GM23338 (cell line): Measurements from ENCODE around the gene OLFML3. TPM values are rescaled to one million over a fixed set of nuclear protein-coding genes. Genes with fewer than 3 reads are reported as not detected.

Experiments used
- ATAC-seq: fragments of 200-7000 bp; cut with Tn5 transposase; 3 replicates; pipeline ENCODE4 v1.9.1; 2020
- DNase-seq: peaks from one replicate; pipeline ENCODE4 v3.0.0-alpha.2; 2015; ENCODE audit warnings: low spot score
- H2AFZ ChIP-seq: fragments of 200-600 bp; sonication (generic); 2 replicates; pipeline ENCODE4 v1.8.0; 2016; ENCODE audit warnings: antibody characterized with exemption, mild to moderate bottlenecking, moderate library complexity
- H3F3A ChIP-seq: fragments of 200-600 bp; sonication (generic); replicated peaks from 2 replicates; pipeline ENCODE4 v1.8.0; 2017; ENCODE audit warnings: antibody characterized with exemption, mixed run types, low read depth
- H3K27ac ChIP-seq: fragments of 200-600 bp; sonication (generic); 2 replicates; pipeline ENCODE4 v1.6.1; 2016; ENCODE audit warnings: low read depth
- H3K27me3 ChIP-seq: fragments of 200-600 bp; sonication (generic); 2 replicates; pipeline ENCODE4 v1.8.0; 2016; ENCODE audit warnings: mild to moderate bottlenecking, mixed run types, moderate library complexity; ENCODE audit not compliant: insufficient read depth
- H3K36me3 ChIP-seq: fragments of 200-600 bp; sonication (generic); 2 replicates; pipeline ENCODE4 v1.8.0; 2016; ENCODE audit warnings: mild to moderate bottlenecking; ENCODE audit not compliant: insufficient read depth
- H3K4me1 ChIP-seq: fragments of 200-600 bp; sonication (generic); 2 replicates; pipeline ENCODE4 v1.8.0; 2016; ENCODE audit warnings: mild to moderate bottlenecking, moderate library complexity; ENCODE audit not compliant: insufficient read depth
- H3K4me2 ChIP-seq: fragments of 200-600 bp; sonication (generic); 2 replicates; pipeline ENCODE4 v1.7.1; 2017; ENCODE audit warnings: mixed run types
- H3K4me3 ChIP-seq: fragments of 200-600 bp; sonication (generic); 2 replicates; pipeline ENCODE4 v1.6.1; 2016; ENCODE audit warnings: mixed run types
- H3K79me2 ChIP-seq: fragments of 200-600 bp; sonication (generic); replicated peaks from 2 replicates; pipeline ENCODE4 v1.8.0; 2017; ENCODE audit warnings: mild to moderate bottlenecking; ENCODE audit not compliant: insufficient read depth
- H3K9me2 ChIP-seq: fragments of 200-600 bp; sonication (generic); 2 replicates; pipeline ENCODE4 v1.8.0; 2017; ENCODE audit not compliant: insufficient read depth
- H4K20me1 ChIP-seq: fragments of 200-600 bp; sonication (generic); replicated peaks from 2 replicates; pipeline ENCODE4 v1.8.0; 2017; ENCODE audit warnings: mild to moderate bottlenecking; ENCODE audit not compliant: insufficient read depth
- H3K27ac Mint-ChIP-seq: 2 replicates; pipeline ENCODE4 v1.8.0; 2020; ENCODE audit warnings: inconsistent platforms, mild to moderate bottlenecking, moderate library complexity, mixed read lengths
- H3K27me3 Mint-ChIP-seq: 3 replicates; pipeline ENCODE4 v1.8.0; 2022; ENCODE audit warnings: low read depth, mild to moderate bottlenecking, moderate library complexity, mixed read lengths, inconsistent platforms; ENCODE audit not compliant: insufficient read depth, poor library complexity
- H3K36me3 Mint-ChIP-seq: 3 replicates; pipeline ENCODE4 v1.8.0; 2021; ENCODE audit warnings: low read depth, mild to moderate bottlenecking, inconsistent platforms, moderate library complexity, mixed read lengths
- H3K4me1 Mint-ChIP-seq: 3 replicates; pipeline ENCODE4 v1.8.0; 2020; ENCODE audit warnings: mild to moderate bottlenecking, inconsistent platforms, mixed read lengths
- H3K4me3 Mint-ChIP-seq: 3 replicates; pipeline ENCODE4 v1.8.0; 2021; ENCODE audit warnings: moderate library complexity, mild to moderate bottlenecking, inconsistent platforms, mixed read lengths
- H3K9me3 Mint-ChIP-seq: 3 replicates; pipeline ENCODE4 v1.8.0; 2020; ENCODE audit warnings: moderate library complexity, mild to moderate bottlenecking, inconsistent platforms, mixed read lengths
- CREB1 ChIP-seq: fragments of 250-450 bp; sonication (Bioruptor Pico); IDR thresholded peaks from 2 replicates; pipeline ENCODE4 v1.5.0; 2020; ENCODE audit warnings: low read depth, mild to moderate bottlenecking, moderate library complexity
- CTCF ChIP-seq, 2 experiments: fragments of 200-600 bp in 1 of 2; sonication (generic) in 1 of 2; conservative IDR thresholded peaks; 2 replicates each; pipeline versions ENCODE4 v1.5.1 to v1.6.1; 2016 to 2017; ENCODE audit warnings: antibody characterized with exemption in 2 of 2, low read depth in 2 of 2, mild to moderate bottlenecking in 2 of 2, moderate library complexity in 1 of 2
- ETS1 ChIP-seq: IDR thresholded peaks from 2 replicates; pipeline ENCODE4 v1.6.1; 2016; ENCODE audit warnings: antibody characterized with exemption
- EZH2 ChIP-seq: fragments of 200-600 bp; sonication (generic); IDR thresholded peaks from one replicate; pipeline ENCODE4 v1.8.0; 2017; ENCODE audit warnings: antibody characterized with exemption, mild to moderate bottlenecking, low read depth; ENCODE audit not compliant: unreplicated experiment
- EZH2phosphoT487 ChIP-seq: fragments of 200-600 bp; sonication (generic); IDR thresholded peaks from one replicate; pipeline ENCODE4 v1.8.1; 2018; ENCODE audit warnings: antibody characterized with exemption; ENCODE audit not compliant: unreplicated experiment
- NANOG ChIP-seq: IDR thresholded peaks from 2 replicates; pipeline ENCODE4 v1.6.1; 2016; ENCODE audit warnings: antibody characterized with exemption, borderline replicate concordance
- POLR2AphosphoS5 ChIP-seq: IDR thresholded peaks from 2 replicates; pipeline ENCODE4 v1.6.1; 2016; ENCODE audit warnings: antibody characterized with exemption, low read depth
- STAT1 ChIP-seq: IDR thresholded peaks from one replicate; pipeline ENCODE4 v1.6.1; 2016; ENCODE audit warnings: antibody characterized with exemption; ENCODE audit not compliant: unreplicated experiment
- ZNF114 ChIP-seq: fragments of 250-450 bp; sonication (Bioruptor Pico); IDR thresholded peaks from 2 replicates; pipeline ENCODE4 v1.5.0; 2020; ENCODE audit warnings: mild to moderate bottlenecking, moderate library complexity
- ZNF331 ChIP-seq: fragments of 250-450 bp; sonication (Bioruptor Pico); IDR thresholded peaks from 2 replicates; pipeline ENCODE4 v1.5.0; 2020; ENCODE audit warnings: low read depth, mild to moderate bottlenecking, moderate library complexity
- polyA plus RNA-seq: library from polyadenylated mRNA; unstranded; fragments of >200 nt; fragmentation: Nextera tagmentation; extraction: Ambion mirVana; gene quantifications from 2 replicates; pipeline ENCODE4 v1.2.1, GENCODE V29; 2016
- total RNA-seq: library from RNA; depleted of rRNA; stranded (reverse); fragments of >200 nt; shearing (Covaris generic); gene quantifications from 2 replicates; pipeline ENCODE4 v1.2.3, GENCODE V29; 2014

Gene OLFML3
- total and polyA plus RNA-seq, 2 experiments from 2014 or later: 42.8 to 69.9 TPM

- Mint-ChIP-seq H3K4me3 (peak overlapping the region; percentile 90), H3K36me3 (no peaks in the 10 kb centered on the region; the same call in 2 of the 3 replicates), H3K4me1 (peaks cover 25% of the 10 kb centered on the region), H3K27me3 (peaks cover 5% of the 10 kb centered on the region), H3K9me3 (no peaks in the 10 kb centered on the region), H3K27ac (no peak overlapping the region)
- no peaks in the 10 kb centered on the region for H3K9me2 ChIP-seq
- H3K4me3 ChIP-seq: peak overlapping the region; percentile 97
- H3K4me2 ChIP-seq: peak overlapping the region; percentile 89
- no peaks in the 10 kb centered on the region for H3K36me3 ChIP-seq
- peak; percentile 68 for DNase-seq
- no peak for TF ChIP-seq EZH2
- TF ChIP-seq ETS1: no peak
- no peak for TF ChIP-seq ZNF114 (CRISPR knock-in tag)
- peak in 1 of 2 experiments; percentile 34; a peak in 2 of 4 replicates for TF ChIP-seq CTCF (conservative IDR thresholded peaks at IDR 0.05; ENCODE audit: low read depth in 2 of 2)
- no peak for TF ChIP-seq NANOG
- TF ChIP-seq STAT1: no peak
- TF ChIP-seq ZNF331 (CRISPR knock-in tag): no peak
- TF ChIP-seq POLR2AphosphoS5: no peak
- peak; percentile 61 for ATAC-seq
- H2AFZ ChIP-seq: peak overlapping the region; percentile 60; the same call in 1 of the 2 replicates
- peaks cover 25% of the 10 kb centered on the region for H3K4me1 ChIP-seq
- H3F3A ChIP-seq: 0 out of 2 replicates have a peak, but pooled peaks cover 8% of the 10 kb centered on the region
- H4K20me1 ChIP-seq: peaks cover 8% of the 10 kb centered on the region; the same call in 1 of the 2 replicates
- no peaks in the 10 kb centered on the region for H3K27me3 ChIP-seq
- H3K27ac ChIP-seq: peak overlapping the region; percentile 65; the same call in 1 of the 2 replicates
- peaks cover 51% of the 10 kb centered on the region for H3K79me2 ChIP-seq
These were observed 49.4 kb upstream of the OLFML3 start for GRCh38 chr1:113929750-113930498.

- Mint-ChIP-seq H3K4me1 (peaks cover 25% of the 10 kb centered on the region), H3K4me3 (peak overlapping the region; percentile 90), H3K27me3 (peaks cover 5% of the 10 kb centered on the region), H3K27ac (no peak overlapping the region), H3K9me3 (no peaks in the 10 kb centered on the region), H3K36me3 (no peaks in the 10 kb centered on the region; the same call in 2 of the 3 replicates)
- ATAC-seq (peak; percentile 8), DNase-seq (peak; percentile 51)
- Histone ChIP-seq H3K4me1 (peaks cover 25% of the 10 kb centered on the region), H3K4me2 (peak overlapping the region; percentile 89), H2AFZ (no peak overlapping the region), H3K79me2 (peaks cover 58% of the 10 kb centered on the region), H3K36me3 (no peaks in the 10 kb centered on the region), H4K20me1 (peaks cover 13% of the 10 kb centered on the region), H3K27me3 (no peaks in the 10 kb centered on the region), H3K4me3 (peak overlapping the region; percentile 97), H3F3A (0 out of 2 replicates have a peak, but pooled peaks cover 8% of the 10 kb centered on the region), H3K27ac (no peak overlapping the region), H3K9me2 (no peaks in the 10 kb centered on the region)
- no peak for TF ChIP-seq ZNF114 (CRISPR knock-in tag)
- no peak for TF ChIP-seq NANOG
- no peak for TF ChIP-seq ETS1
- no peak for TF ChIP-seq CREB1 (CRISPR knock-in tag)
- TF ChIP-seq EZH2phosphoT487: no peak
These were observed 48.6 kb upstream of the OLFML3 start for GRCh38 chr1:113930499-113931161.
